RWPE2 (cell line): ENCODE data around the gene WDR82.

Experiments used
- ATAC-seq: fragments of 200-7000 bp; cut with Tn5 transposase; 3 replicates; pipeline ENCODE4 v1.9.1; 2021; ENCODE audit warnings: low read depth
- DNase-seq: peaks from one replicate; pipeline ENCODE4 v3.0.0-alpha.2; 2020; ENCODE audit warnings: low spot score
- H3K27ac ChIP-seq: fragments of 450-650 bp; 2 replicates; pipeline ENCODE4 v1.5.1; 2017; ENCODE audit warnings: mild to moderate bottlenecking; ENCODE audit not compliant: poor library complexity, severe bottlenecking
- H3K27me3 ChIP-seq: fragments of 250-450 bp; sonication (Bioruptor Pico); 2 replicates; pipeline ENCODE4 v1.5.1; 2021; ENCODE audit warnings: mild to moderate bottlenecking, moderate library complexity; ENCODE audit not compliant: insufficient read depth, poor library complexity, severe bottlenecking
- H3K36me3 ChIP-seq: fragments of 250-450 bp; sonication (Bioruptor Pico); 2 replicates; pipeline ENCODE4 v1.5.1; 2020; ENCODE audit warnings: low read depth, mild to moderate bottlenecking, moderate library complexity
- H3K4me1 ChIP-seq: fragments of 250-450 bp; sonication (Bioruptor Pico); 2 replicates; pipeline ENCODE4 v1.5.1; 2021; ENCODE audit warnings: mild to moderate bottlenecking, moderate library complexity; ENCODE audit not compliant: insufficient read depth, poor library complexity, severe bottlenecking
- H3K4me3 ChIP-seq: fragments of 250-450 bp; sonication (Bioruptor Pico); 2 replicates; pipeline ENCODE4 v1.5.1; 2021; ENCODE audit warnings: mild to moderate bottlenecking, moderate library complexity; ENCODE audit not compliant: severe bottlenecking
- H3K9me3 ChIP-seq: fragments of 250-450 bp; sonication (Bioruptor Pico); 2 replicates; pipeline ENCODE4 v1.5.1; 2021; ENCODE audit warnings: mild to moderate bottlenecking, moderate library complexity; ENCODE audit not compliant: severe bottlenecking
- CTCF ChIP-seq: fragments of 450-650 bp; IDR thresholded peaks from one replicate; pipeline ENCODE4 v1.5.1; 2017; ENCODE audit warnings: mild to moderate bottlenecking, moderate library complexity; ENCODE audit not compliant: poor library complexity, severe bottlenecking

The WDR82 gene

GRCh38 chr3:52318186-52318816 lies 39.9 kb upstream of the WDR82 start:
- H3K36me3 ChIP-seq, result no peaks in the 10 kb centered on the region
- no peak overlapping the region for H3K27ac ChIP-seq
- DNase-seq (no peak), ATAC-seq (no peak)
- no peak for TF ChIP-seq CTCF
- H3K4me3 ChIP-seq, result no peak overlapping the region
- no peaks in the 10 kb centered on the region for H3K27me3 ChIP-seq
- H3K9me3 ChIP-seq, result no peaks in the 10 kb centered on the region
- H3K4me1 ChIP-seq, result no peaks in the 10 kb centered on the region

DNA sequence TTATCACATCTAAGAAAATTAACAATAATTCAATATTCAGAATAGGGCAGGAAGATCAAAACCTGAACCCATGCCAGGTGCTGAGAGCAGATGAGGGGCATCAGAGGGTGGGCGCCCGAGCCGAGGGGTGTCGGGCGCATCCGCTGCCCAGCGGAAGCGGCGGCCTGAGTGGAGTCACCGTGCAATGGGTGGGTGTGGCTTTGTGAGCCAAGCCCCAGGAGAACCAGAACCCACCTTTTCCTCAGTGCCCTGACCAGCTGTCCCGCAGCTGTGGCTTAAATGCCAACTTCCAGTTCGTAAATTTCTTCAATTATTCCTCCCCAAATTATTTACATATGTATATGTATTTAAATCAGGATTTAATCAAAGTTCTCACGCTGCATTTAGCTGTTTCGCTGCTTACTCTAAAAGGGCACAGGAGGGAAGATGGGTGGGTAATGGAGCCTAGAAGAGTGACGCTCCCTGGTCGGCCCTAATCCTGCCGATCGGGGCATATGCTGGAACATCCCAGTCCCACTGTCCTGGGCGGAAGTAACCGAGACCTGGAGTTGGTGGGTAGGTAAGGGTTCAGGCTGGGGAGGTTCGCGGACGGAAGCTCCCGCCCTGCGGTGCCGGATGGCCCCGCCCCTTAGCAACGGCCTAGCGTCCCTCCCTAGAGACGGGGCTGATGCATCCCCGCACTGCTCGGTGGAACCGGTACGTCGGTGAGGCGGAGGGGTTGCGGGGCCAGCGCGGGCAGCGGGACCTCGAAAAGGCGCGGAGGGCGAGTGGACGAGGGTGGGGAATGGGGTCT lies 39.0 kb upstream of the WDR82 start:
- Histone ChIP-seq H3K36me3 (no peaks in the 10 kb centered on the region), H3K27me3 (no peaks in the 10 kb centered on the region), H3K4me1 (no peaks in the 10 kb centered on the region), H3K4me3 (no peak overlapping the region), H3K9me3 (no peaks in the 10 kb centered on the region), H3K27ac (no peak overlapping the region)
- TF ChIP-seq CTCF, result no peak
- DNase-seq (no peak), ATAC-seq (peak; percentile 70; the same call in 2 of the 3 replicates)

DNA sequence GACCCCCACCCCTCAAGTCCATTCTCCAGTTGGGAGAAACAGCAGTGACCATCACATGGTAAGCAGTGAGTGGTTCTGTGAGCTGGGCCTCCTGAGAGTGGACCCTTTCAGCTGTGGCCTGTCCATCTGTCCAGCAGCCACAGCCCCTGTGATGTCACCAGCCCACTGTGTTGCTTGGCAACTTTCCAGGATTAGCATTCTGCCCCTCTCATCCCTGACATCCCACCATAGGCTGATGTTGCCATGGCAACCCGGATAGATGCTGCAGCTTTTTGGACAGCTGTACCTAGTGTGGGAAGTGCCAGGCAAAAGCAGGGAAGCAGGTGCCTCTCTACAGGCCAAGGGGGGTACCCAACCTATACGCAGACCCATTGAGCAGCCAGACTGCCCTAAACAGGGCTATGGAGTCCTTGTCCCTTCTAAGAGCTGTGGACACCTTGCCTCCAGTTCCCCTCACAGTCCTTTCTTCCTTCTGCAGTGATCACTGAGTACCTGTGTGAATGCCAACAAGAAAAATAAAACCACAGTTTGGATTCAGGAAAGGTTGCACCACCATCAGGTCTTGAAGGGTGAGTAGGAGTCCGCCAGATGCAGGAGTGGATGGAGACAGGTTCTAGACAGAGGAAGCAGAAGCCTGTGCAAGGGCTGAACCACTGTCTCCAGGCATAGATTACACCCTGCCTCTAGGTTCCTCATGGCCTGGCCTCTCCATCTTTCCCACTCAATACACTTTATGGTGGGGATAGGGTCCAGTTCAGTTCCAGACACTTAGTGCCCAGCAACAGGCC lies 37.7 kb upstream of the WDR82 start, which contains the start of gene DNAH1:
DNAH1 (plus strand) TSS at position 343 of the 788 bp plus-strand sequence. CDS start 6,124 bp downstream, outside the sequence.
- no peaks in the 10 kb centered on the region for H3K36me3 ChIP-seq
- H3K4me3 ChIP-seq, result no peak within 1 kb of the TSS
- H3K27me3 ChIP-seq, result no peaks in the 10 kb centered on the region
- no peak within 1 kb of the TSS for H3K27ac ChIP-seq
- TF ChIP-seq CTCF, result no peak
- DNase-seq (no peak), ATAC-seq (no peak)
- H3K9me3 ChIP-seq, result no peaks in the 10 kb centered on the region
- no peaks in the 10 kb centered on the region for H3K4me1 ChIP-seq

- no peaks in the 10 kb centered on the region for H3K9me3 ChIP-seq
- no peak for DNase-seq
- no peak for TF ChIP-seq CTCF
- no peak for ATAC-seq
- H3K27ac ChIP-seq, result no peak overlapping the region
- H3K4me3 ChIP-seq, result no peak overlapping the region
- H3K27me3 ChIP-seq, result no peaks in the 10 kb centered on the region
- no peaks in the 10 kb centered on the region for H3K4me1 ChIP-seq
- H3K36me3 ChIP-seq, result no peaks in the 10 kb centered on the region
Measured at GRCh38 chr3:52315006-52315405, 36.6 kb upstream of the WDR82 start.
